Ectodermal cell (in vitro differentiated cells): Measurements from ENCODE around the gene HOOK1. TPM values are rescaled to one million over a fixed set of nuclear protein-coding genes. Genes with fewer than 3 reads are reported as not detected.
A peak's percentile ranks its signal among the peaks of the same experiment; 100 is the strongest.

Experiments used
- H3K27ac ChIP-seq: 2 replicates; pipeline ENCODE4 v1.7.0; 2013; ENCODE audit warnings: mild to moderate bottlenecking, low read depth, low read length; ENCODE audit not compliant: insufficient read depth, poor library complexity, severe bottlenecking
- H3K27me3 ChIP-seq: 2 replicates; pipeline ENCODE4 v1.7.0; 2013; ENCODE audit warnings: mild to moderate bottlenecking, low read length; ENCODE audit not compliant: insufficient read depth, control insufficient read depth, poor library complexity, severe bottlenecking
- H3K36me3 ChIP-seq: one replicate; pipeline ENCODE4 v1.7.0; 2013; ENCODE audit warnings: low read length; ENCODE audit not compliant: control insufficient read depth, insufficient read depth
- H3K4me1 ChIP-seq: one replicate; pipeline ENCODE4 v1.7.0; 2013; ENCODE audit warnings: low read length; ENCODE audit not compliant: control insufficient read depth, insufficient read depth
- H3K4me3 ChIP-seq: 2 replicates; pipeline ENCODE4 v1.7.0; 2013; ENCODE audit warnings: low read depth, low read length, control low read depth; ENCODE audit not compliant: insufficient read depth
- H3K9me3 ChIP-seq: 2 replicates; pipeline ENCODE4 v1.7.0; 2013; ENCODE audit warnings: mild to moderate bottlenecking, low read length, moderate library complexity; ENCODE audit not compliant: control insufficient read depth
- WGBS, 2 experiments: methylation state at CpG; one replicate each; pipeline ENCODE4 v1.1.7; 2013; ENCODE audit warnings: missing lambda C conversion rate in 2 of 2; 5-methylcytosine and 5-hydroxymethylcytosine counted together
- polyA plus RNA-seq, 4 experiments: library from polyadenylated mRNA; stranded (reverse); fragments of 50-300 nt; gene quantifications; one replicate each; pipeline ENCODE4 v1.2.3, GENCODE V29; 2013

HOOK1 gene
- 8.9 TPM for polyA plus RNA-seq (2013, experiment 1 of 4)
- polyA plus RNA-seq (2013, experiment 2 of 4), result 9.9 TPM
- polyA plus RNA-seq (2013, experiment 3 of 4), result 9.7 TPM
- polyA plus RNA-seq (2013, experiment 4 of 4), result 7.8 TPM

- WGBS, 2 experiments, result 4 to 7% methylated on average over 71 of the region's 71 CpGs
- no peaks in the 10 kb centered on the region for H3K36me3 ChIP-seq
- H3K27me3 ChIP-seq, result peaks cover 28% of the 10 kb centered on the region
- H3K4me1 ChIP-seq, result no peaks in the 10 kb centered on the region
- no peaks in the 10 kb centered on the region for H3K9me3 ChIP-seq
- H3K4me3 ChIP-seq, result peak within 1 kb of the TSS; percentile 56
- H3K27ac ChIP-seq, result no peak within 1 kb of the TSS
These were observed at the start of gene HOOK1 for GRCh38 chr1:59814901-59815825. HOOK1 (plus strand) TSS chr1:59814949; CDS start chr1:59815118, 169 bp downstream.

- no peaks in the 10 kb centered on the region for H3K9me3 ChIP-seq
- 90 to 93% methylated on average over 5 of the region's 5 CpGs for WGBS, 2 experiments
- no peak overlapping the region for H3K4me3 ChIP-seq
- no peak overlapping the region for H3K27ac ChIP-seq
- no peaks in the 10 kb centered on the region for H3K36me3 ChIP-seq
- no peaks in the 10 kb centered on the region for H3K27me3 ChIP-seq
- peaks cover 8% of the 10 kb centered on the region for H3K4me1 ChIP-seq
These were observed 49.6 kb upstream of the HOOK1 start for GRCh38 chr1:59765011-59765730.

DNA sequence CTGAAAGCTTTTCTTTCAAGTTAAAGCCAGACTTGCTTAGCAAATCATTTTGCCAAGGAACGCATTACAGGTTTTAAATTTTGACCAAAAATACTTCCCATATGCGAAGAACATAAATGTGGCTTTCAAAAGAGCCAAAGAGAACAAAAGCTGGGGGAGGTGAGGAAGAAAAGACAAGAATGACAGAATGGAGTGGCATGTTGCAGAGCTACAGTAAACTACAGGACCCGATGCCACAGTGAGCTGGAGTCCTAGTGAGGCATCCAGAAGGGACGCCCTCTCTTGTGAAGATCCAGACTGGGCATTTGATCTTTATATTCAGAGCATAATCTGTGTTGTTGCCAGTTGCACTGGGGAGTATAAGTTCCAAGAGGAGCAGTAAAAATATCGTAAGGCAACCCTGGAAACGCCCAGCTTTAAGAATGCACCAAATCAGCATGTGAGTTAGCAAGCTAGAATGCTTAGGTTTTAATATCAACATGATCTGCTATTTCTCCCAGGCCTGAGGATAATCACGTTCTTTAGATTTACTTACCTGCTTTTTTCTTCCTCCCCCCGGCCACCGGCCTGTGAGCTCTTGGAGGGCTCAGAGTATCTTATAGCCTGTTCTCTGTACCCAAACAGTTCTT is 48.4 kb upstream of the HOOK1 start:
- Histone ChIP-seq H3K4me1 (peaks cover 8% of the 10 kb centered on the region), H3K36me3 (no peaks in the 10 kb centered on the region), H3K27me3 (no peaks in the 10 kb centered on the region), H3K27ac (no peak overlapping the region), H3K9me3 (no peaks in the 10 kb centered on the region), H3K4me3 (no peak overlapping the region)
- WGBS, 2 experiments, result 75 to 76% methylated on average over 8 to 9 of the region's 9 CpGs

- no peaks in the 10 kb centered on the region for H3K9me3 ChIP-seq
- 86 to 100% methylated on average over 1 to 2 of the region's 2 CpGs for WGBS, 2 experiments
- no peak overlapping the region for H3K27ac ChIP-seq
These were observed 47.6 kb upstream of the HOOK1 start for GRCh38 chr1:59767119-59767518.

DNA sequence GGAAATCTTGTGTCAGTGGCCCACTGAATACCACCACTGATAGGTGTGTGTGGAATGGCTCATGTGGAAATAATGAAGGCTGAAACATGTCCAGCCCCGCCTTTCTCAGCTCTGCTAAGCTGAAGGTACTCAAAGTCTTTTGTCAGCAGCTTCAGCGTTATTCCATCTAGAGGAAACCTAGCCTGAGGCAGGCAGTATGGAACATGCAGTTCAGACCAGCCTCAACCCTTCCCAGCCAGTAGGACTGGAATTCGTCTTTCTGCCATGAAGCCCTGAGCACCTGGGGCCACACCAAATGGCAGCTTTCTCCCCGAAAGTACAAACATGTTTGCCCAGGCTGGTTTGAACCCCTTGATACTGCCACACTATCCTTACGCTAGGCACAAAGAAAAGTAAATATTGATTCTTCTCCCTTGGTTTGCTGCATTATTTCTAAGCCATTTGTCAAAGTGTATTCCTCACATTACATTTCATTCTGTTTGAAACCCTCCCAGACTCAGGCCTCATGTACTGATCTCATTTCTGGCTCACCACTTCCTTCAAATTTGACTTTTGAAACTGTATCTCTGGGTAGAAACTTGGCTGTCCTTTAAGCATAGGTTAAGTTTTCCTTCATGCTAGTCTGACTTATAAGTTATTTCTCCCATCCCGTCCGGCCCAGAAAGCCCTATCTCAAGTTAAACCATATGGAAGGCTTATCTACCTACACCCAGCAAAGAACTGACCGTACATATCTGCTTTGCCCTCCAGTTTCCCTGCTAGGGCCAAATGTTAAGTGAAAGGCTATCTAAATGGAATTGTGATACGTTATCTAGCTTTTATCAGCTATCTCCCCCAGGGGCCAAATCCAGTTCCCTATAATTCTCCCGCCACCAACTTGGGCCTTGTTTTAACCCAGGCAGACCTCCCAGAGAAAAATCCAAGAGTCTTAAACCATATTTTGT is 45.7 kb upstream of the HOOK1 start:
- Histone ChIP-seq H3K4me3 (no peak overlapping the region), H3K36me3 (no peaks in the 10 kb centered on the region), H3K27me3 (no peaks in the 10 kb centered on the region), H3K9me3 (no peaks in the 10 kb centered on the region), H3K27ac (no peak overlapping the region), H3K4me1 (peaks cover 8% of the 10 kb centered on the region)
- 90 to 93% methylated on average over 10 of the region's 10 CpGs for WGBS, 2 experiments

More at GRCh38 chr1:59767119-59767518, 47.6 kb upstream of the HOOK1 start:
- Histone ChIP-seq H3K27me3 (no peaks in the 10 kb centered on the region), H3K4me1 (peaks cover 8% of the 10 kb centered on the region), H3K4me3 (no peak overlapping the region), H3K36me3 (no peaks in the 10 kb centered on the region)

- Histone ChIP-seq H3K36me3 (no peaks in the 10 kb centered on the region), H3K27me3 (no peaks in the 10 kb centered on the region), H3K4me3 (no peak overlapping the region), H3K9me3 (no peaks in the 10 kb centered on the region), H3K4me1 (peaks cover 8% of the 10 kb centered on the region), H3K27ac (no peak overlapping the region)
- WGBS, 2 experiments, result 97 to 98% methylated on average over 4 of the region's 4 CpGs
These were observed 45.0 kb upstream of the HOOK1 start for GRCh38 chr1:59769736-59770095.

GRCh38 chr1:59771361-59771760 is 43.4 kb upstream of the HOOK1 start:
- H3K9me3 ChIP-seq, result no peaks in the 10 kb centered on the region
- H3K27me3 ChIP-seq, result no peaks in the 10 kb centered on the region
- H3K4me3 ChIP-seq, result no peak overlapping the region
- no peak overlapping the region for H3K27ac ChIP-seq
- peaks cover 3% of the 10 kb centered on the region for H3K4me1 ChIP-seq
- no peaks in the 10 kb centered on the region for H3K36me3 ChIP-seq
- WGBS, 2 experiments, result 96% methylated on average over 2 of the region's 3 CpGs; no CpG with 5 or more reads in 1 of the 2 experiments

DNA sequence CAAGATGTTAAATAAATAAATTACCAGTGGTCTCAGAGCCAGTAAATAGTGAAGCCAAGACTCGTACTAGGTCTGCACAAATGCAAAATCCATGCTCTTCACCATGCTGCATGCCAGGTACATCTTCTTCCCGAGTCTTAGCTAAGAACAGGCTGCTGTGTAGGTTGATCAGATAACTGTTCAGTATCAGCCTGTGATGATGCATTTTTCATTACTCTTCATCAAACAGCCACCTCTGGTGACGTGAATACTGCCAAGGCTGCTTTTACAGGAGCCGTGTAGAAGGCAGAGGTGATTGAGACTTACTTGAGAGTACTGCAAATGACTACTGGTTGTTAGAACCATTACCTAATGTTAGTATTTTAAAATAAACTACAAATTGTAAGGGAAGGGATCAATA is 39.3 kb upstream of the HOOK1 start:
- WGBS, 2 experiments, result 93 to 100% methylated on average over 3 to 4 of the region's 4 CpGs
- Histone ChIP-seq H3K9me3 (no peaks in the 10 kb centered on the region), H3K27me3 (no peaks in the 10 kb centered on the region), H3K27ac (no peak overlapping the region), H3K4me3 (no peak overlapping the region), H3K4me1 (no peaks in the 10 kb centered on the region), H3K36me3 (no peaks in the 10 kb centered on the region)
